Body of pancreas (tissue), 4 donors: ENCODE results near the gene DHX29. TPM values are rescaled to one million over a fixed set of nuclear protein-coding genes. Genes with fewer than 3 reads are reported as not detected.
A peak's percentile ranks its signal among the peaks of the same experiment; 100 is the strongest.

Experiments
- ATAC-seq: fragments of 150-250 bp; one replicate; pipeline ENCODE4 v1.9.1; 2016
- DNase-seq, 4 donors: peaks; one replicate each; pipeline ENCODE4 v3.0.0-alpha.2; 2019
- H3K27ac ChIP-seq, 4 donors: fragments of 200-600 bp; sonication (generic); 1 replicate in 3 of 4; 2 replicates in 1 of 4; pipeline versions ENCODE4 v1.5.1 to v1.6.1; 2016 to 2019; ENCODE audit warnings: mild to moderate bottlenecking in 1 of 4, mixed read lengths in 1 of 4, moderate library complexity in 1 of 4
- H3K27me3 ChIP-seq, 2 donors: fragments of 200-600 bp; sonication (generic); one replicate each; pipeline ENCODE4 v1.6.0; 2016; ENCODE audit warnings: mild to moderate bottlenecking in 1 of 2
- H3K36me3 ChIP-seq, 2 donors: fragments of 200-600 bp; sonication (generic); replicated peaks in 1 of 2; 2 replicates each; pipeline ENCODE4 v1.5.1; 2016; ENCODE audit warnings: low read depth in 2 of 2; ENCODE audit not compliant: insufficient read depth in 1 of 2
- H3K4me1 ChIP-seq: fragments of 200-600 bp; sonication (generic); one replicate; pipeline ENCODE4 v1.6.0; 2016
- H3K4me3 ChIP-seq, 2 donors: fragments of 200-600 bp; sonication (generic); 1 replicate in 1 of 2; 2 replicates in 1 of 2; pipeline ENCODE4 v1.5.1; 2016 to 2019
- H3K9me3 ChIP-seq, 3 donors: fragments of 200-600 bp; sonication (generic); 1 replicate in 2 of 3; 2 replicates in 1 of 3; pipeline ENCODE4 v1.5.1; 2016
- POLR2A ChIP-seq, 3 donors: fragments of 450-650 bp; IDR thresholded peaks; one replicate each; pipeline ENCODE4 v1.6.1; 2016; ENCODE audit warnings: antibody characterized with exemption in 3 of 3, mild to moderate bottlenecking in 2 of 3
- WGBS, 2 donors: methylation state at CpG; one replicate each; pipeline ENCODE4 v1.1.5; 2017; 5-methylcytosine and 5-hydroxymethylcytosine counted together
- intact Hi-C: fragments of 100-400 bp; cut with DNase I; formaldehyde crosslinking; loops from one replicate; pipeline ENCODE4 v1.15.1; 2023
- total RNA-seq, 2 donors: library from RNA; depleted of rRNA; stranded (reverse); fragments of >200 nt; gene quantifications; one replicate each; pipeline ENCODE4 v1.1.0, GENCODE V29; 2016
- TF ChIP-seq, protein P1 (sequence below), 7 experiments: fragments of 450-650 bp in 4 of 7; fragments of 200-600 bp in 3 of 7; sonication (generic) in 3 of 7; IDR thresholded peaks; one replicate each; pipeline ENCODE4 v1.5.1; 2016 to 2019; ENCODE audit warnings: antibody characterized with exemption in 7 of 7

The DHX29 gene
- total RNA-seq, 2 donors from 2014 or later, result 11.9 to 25.4 TPM

DNA sequence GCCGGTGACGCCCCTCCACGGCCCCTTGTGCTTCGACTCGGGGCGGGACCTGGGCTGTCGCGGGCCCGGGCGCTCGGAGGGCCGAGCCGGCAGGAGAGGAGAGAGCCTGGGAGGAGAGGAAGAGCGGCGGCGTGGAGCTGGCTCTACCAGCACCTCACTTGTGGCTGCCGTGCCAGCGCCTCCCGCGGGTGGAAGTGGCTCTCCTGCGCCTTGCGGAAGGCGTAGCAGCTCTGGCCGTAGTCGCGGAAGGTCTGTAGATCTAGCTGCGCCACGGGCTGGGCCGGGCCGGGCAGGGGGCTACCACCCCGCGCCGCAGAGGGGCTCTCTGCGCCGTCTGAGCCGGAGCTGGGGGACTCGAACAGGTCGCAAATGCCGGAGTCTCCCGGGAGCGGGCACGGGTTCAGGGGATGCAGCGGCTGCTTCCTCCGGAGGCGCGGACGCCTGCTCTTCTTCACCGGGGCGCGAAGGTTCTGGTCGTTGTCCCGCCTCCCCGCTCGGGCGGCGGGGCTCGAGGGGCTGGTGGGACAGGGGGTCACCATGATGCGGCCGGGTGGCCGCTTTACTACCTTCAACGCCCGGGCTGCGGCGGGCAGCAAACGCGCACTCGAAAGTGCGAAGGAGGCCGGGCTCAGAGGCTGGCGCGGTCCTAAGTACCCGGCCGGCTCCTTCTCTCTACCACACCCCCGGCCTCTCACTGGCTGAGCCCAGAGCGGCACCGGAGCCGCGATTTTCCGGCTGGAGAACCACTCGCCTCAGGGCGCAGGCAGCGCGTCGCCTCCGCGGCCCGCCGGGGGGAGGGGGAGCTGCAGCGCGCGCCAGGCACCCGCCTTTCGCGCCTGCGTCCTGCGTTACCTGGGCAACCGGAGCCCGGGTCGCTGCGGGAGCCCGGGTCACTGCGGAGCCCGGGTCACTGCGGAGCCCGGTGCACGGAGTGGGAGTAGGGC is 74.2 kb downstream of the DHX29 start, which contains the start of gene CCNO:
CCNO (minus strand) TSS at position 624 of the 944 bp plus-strand sequence; CDS start at position 539, 85 bp downstream.
- H3K27me3 ChIP-seq, result no peaks in the 10 kb centered on the region
- peak within 1 kb of the TSS; percentile 73 to 91 (median 82) for H3K27ac ChIP-seq
- DNase-seq (peak; percentile 89 to 91 (median 90)), ATAC-seq (peak; percentile 88)
- intact Hi-C loops, result no loop called here
- peaks cover 29% of the 10 kb centered on the region for H3K4me1 ChIP-seq
- H3K36me3 ChIP-seq, result no peaks in the 10 kb centered on the region
- TF ChIP-seq POLR2A (IDR thresholded peaks at IDR 0.05), result peak; percentile 73 to 86 (median 84)
- TF ChIP-seq, protein P1, sequence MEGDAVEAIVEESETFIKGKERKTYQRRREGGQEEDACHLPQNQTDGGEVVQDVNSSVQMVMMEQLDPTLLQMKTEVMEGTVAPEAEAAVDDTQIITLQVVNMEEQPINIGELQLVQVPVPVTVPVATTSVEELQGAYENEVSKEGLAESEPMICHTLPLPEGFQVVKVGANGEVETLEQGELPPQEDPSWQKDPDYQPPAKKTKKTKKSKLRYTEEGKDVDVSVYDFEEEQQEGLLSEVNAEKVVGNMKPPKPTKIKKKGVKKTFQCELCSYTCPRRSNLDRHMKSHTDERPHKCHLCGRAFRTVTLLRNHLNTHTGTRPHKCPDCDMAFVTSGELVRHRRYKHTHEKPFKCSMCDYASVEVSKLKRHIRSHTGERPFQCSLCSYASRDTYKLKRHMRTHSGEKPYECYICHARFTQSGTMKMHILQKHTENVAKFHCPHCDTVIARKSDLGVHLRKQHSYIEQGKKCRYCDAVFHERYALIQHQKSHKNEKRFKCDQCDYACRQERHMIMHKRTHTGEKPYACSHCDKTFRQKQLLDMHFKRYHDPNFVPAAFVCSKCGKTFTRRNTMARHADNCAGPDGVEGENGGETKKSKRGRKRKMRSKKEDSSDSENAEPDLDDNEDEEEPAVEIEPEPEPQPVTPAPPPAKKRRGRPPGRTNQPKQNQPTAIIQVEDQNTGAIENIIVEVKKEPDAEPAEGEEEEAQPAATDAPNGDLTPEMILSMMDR (IDR thresholded peaks at IDR 0.05), result peak in 3 of 7 experiments; percentile 2 to 34 (median 7)
- peak within 1 kb of the TSS; percentile 47 to 51 for H3K4me3 ChIP-seq
- 0 to 1% methylated on average over 5 to 103 of the region's 106 CpGs for WGBS, 2 donors
- no peaks in the 10 kb centered on the region for H3K9me3 ChIP-seq

GRCh38 chr5:55232271-55232984 is 75.1 kb downstream of the DHX29 start:
- Histone ChIP-seq H3K4me3 (peak overlapping the region; percentile 47 to 51), H3K9me3 (no peaks in the 10 kb centered on the region), H3K27ac (peak overlapping the region; percentile 73 to 91 (median 82)), H3K36me3 (no peaks in the 10 kb centered on the region), H3K27me3 (no peaks in the 10 kb centered on the region), H3K4me1 (peaks cover 37% of the 10 kb centered on the region)
- intact Hi-C loops, result no loop called here
- ATAC-seq, result peak; percentile 52
- DNase-seq, result peak; percentile 62 to 71 (median 66)
- WGBS, 2 donors, result 1% methylated on average over 45 of the region's 45 CpGs
- TF ChIP-seq, protein P1 (IDR thresholded peaks at IDR 0.05), result no peak
- TF ChIP-seq POLR2A (IDR thresholded peaks at IDR 0.05), result peak; percentile 22 to 80 (median 73)

- DNase-seq, result no peak
- H3K4me1 ChIP-seq, result peaks cover 38% of the 10 kb centered on the region
Observed at GRCh38 chr5:55231919-55232270, 75.6 kb downstream of the DHX29 start.

DNA sequence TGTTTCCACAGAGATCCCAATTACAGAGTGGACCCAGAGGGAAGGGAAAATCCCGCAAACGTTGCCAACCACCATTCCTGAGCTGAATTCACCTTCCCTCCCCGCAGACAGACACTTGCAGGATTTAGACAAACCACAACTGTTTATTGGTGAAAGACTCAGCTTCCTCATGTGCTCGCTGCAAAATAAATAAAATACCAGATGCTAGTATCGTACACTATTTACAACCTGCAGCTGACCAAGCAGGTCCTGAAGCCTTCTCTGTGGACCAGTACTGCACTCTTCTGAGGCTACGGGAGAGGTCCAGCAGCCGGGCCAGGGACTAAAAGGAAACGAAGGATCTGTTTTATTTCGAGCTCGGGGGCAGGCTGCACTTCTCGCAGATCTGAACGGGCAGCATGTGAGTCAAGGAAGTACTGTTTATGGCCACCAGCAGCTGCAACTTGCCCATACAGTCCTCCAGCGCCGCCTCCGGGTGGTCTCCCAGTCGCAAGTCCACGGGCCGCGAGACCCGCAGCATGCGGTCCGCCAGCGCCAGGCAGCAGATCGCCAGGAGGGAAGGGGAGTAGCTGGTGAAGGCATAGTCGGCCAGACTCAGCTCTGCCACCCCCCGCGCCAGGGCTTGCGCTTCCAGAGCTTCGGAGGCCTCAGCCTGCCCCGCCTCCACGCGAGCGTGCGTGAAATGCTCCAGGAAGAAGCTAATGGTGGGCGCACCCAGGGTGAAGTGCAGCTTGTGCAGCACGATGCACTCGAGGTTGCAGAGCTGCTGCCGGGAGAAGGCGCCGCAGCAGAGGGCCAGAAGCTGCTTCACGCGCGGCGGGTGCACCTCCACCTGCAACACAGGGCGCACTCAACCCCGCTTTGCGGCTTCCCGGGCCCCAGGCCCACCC is 76.2 kb downstream of the DHX29 start:
- peak; percentile 36 to 55 (median 46) for DNase-seq
- Histone ChIP-seq H3K9me3 (no peaks in the 10 kb centered on the region), H3K4me1 (peaks cover 45% of the 10 kb centered on the region), H3K36me3 (no peaks in the 10 kb centered on the region), H3K27me3 (no peaks in the 10 kb centered on the region), H3K27ac (peak overlapping the region in 3 of 4 donors; percentile 73 to 91 (median 88)), H3K4me3 (peak overlapping the region; percentile 47 to 51)
- intact Hi-C loops, result no loop called here
- peak; percentile 20 to 28 (median 21) for TF ChIP-seq POLR2A (IDR thresholded peaks at IDR 0.05)
- TF ChIP-seq, protein P1 (IDR thresholded peaks at IDR 0.05), result peak in 4 of 7 experiments; percentile 20 to 41 (median 38)
- WGBS, 2 donors, result 1 to 15% methylated on average over 11 to 48 of the region's 48 CpGs
- no peak for ATAC-seq

More at GRCh38 chr5:55231919-55232270, 75.6 kb downstream of the DHX29 start:
- intact Hi-C loops, result no loop called here
- TF ChIP-seq POLR2A (IDR thresholded peaks at IDR 0.05), result no peak
- TF ChIP-seq, protein P1 (IDR thresholded peaks at IDR 0.05), result no peak
- Histone ChIP-seq H3K9me3 (no peaks in the 10 kb centered on the region), H3K4me3 (peak overlapping the region; percentile 47 to 51), H3K27ac (peak overlapping the region in 3 of 4 donors; percentile 73 to 91 (median 88)), H3K36me3 (no peaks in the 10 kb centered on the region), H3K27me3 (no peaks in the 10 kb centered on the region)
- WGBS, 2 donors, result 1 to 2% methylated on average over 8 to 11 of the region's 11 CpGs
- no peak for ATAC-seq
